Osteoblast (primary cell): Measurements from ENCODE around the gene L3MBTL2. TPM values are rescaled to one million over a fixed set of nuclear protein-coding genes. Genes with fewer than 3 reads are reported as not detected.

Experiments
- DNase-seq: peaks from one replicate; pipeline ENCODE4 v3.0.0; 2011; ENCODE audit warnings: low spot score, mixed read lengths; ENCODE audit not compliant: insufficient read length; ENCODE audit errors: missing footprints
- H2AFZ ChIP-seq: 2 replicates; pipeline ENCODE4 v1.6.0; 2011; ENCODE audit warnings: mild to moderate bottlenecking, low read length
- H3K27ac ChIP-seq: 2 replicates; pipeline ENCODE4 v1.5.1; 2011; ENCODE audit warnings: mild to moderate bottlenecking, low read depth, low read length, moderate library complexity
- H3K27me3 ChIP-seq: 2 replicates; pipeline ENCODE4 v1.6.0; 2012; ENCODE audit warnings: mild to moderate bottlenecking, control low read depth, inconsistent platforms, low read length, moderate library complexity; ENCODE audit not compliant: insufficient read depth
- H3K36me3 ChIP-seq: 2 replicates; pipeline ENCODE4 v1.5.1; 2011; ENCODE audit warnings: mild to moderate bottlenecking, low read length, control low read depth, moderate library complexity; ENCODE audit not compliant: insufficient read depth
- H3K4me1 ChIP-seq: 2 replicates; pipeline ENCODE4 v1.5.1; 2011; ENCODE audit warnings: mild to moderate bottlenecking, low read length, control low read depth, moderate library complexity; ENCODE audit not compliant: insufficient read depth
- H3K4me2 ChIP-seq: 2 replicates; pipeline ENCODE4 v1.6.0; 2011; ENCODE audit warnings: mild to moderate bottlenecking, low read length; ENCODE audit not compliant: insufficient read depth
- H3K4me3 ChIP-seq: fragments of 200-600 bp; sonication (generic); 3 replicates; pipeline ENCODE4 v1.5.1; 2012; ENCODE audit warnings: mild to moderate bottlenecking, low read length, inconsistent platforms; ENCODE audit not compliant: insufficient read depth
- H3K79me2 ChIP-seq: 2 replicates; pipeline ENCODE4 v1.6.0; 2012; ENCODE audit warnings: mild to moderate bottlenecking, low read length, control low read depth, inconsistent platforms; ENCODE audit not compliant: insufficient read depth
- H3K9me3 ChIP-seq: 2 replicates; pipeline ENCODE4 v1.5.1; 2011; ENCODE audit warnings: low read depth, low read length, control low read depth
- H4K20me1 ChIP-seq: 2 replicates; pipeline ENCODE4 v1.6.0; 2012; ENCODE audit warnings: mild to moderate bottlenecking, low read length, control low read depth; ENCODE audit not compliant: insufficient read depth
- total RNA-seq: library from RNA; depleted of rRNA; stranded (reverse); fragments of >200 nt; gene quantifications from 2 replicates; pipeline ENCODE4 v1.2.3, GENCODE V29; 2012
- TF ChIP-seq, protein P1 (sequence below): IDR thresholded peaks from 2 replicates; pipeline ENCODE4 v1.5.1; 2011; ENCODE audit warnings: mild to moderate bottlenecking, low read depth, low read length, moderate library complexity; ENCODE audit errors: extremely low read depth

The L3MBTL2 gene
- total RNA-seq, 1 donor, result 22.8 TPM

DNA sequence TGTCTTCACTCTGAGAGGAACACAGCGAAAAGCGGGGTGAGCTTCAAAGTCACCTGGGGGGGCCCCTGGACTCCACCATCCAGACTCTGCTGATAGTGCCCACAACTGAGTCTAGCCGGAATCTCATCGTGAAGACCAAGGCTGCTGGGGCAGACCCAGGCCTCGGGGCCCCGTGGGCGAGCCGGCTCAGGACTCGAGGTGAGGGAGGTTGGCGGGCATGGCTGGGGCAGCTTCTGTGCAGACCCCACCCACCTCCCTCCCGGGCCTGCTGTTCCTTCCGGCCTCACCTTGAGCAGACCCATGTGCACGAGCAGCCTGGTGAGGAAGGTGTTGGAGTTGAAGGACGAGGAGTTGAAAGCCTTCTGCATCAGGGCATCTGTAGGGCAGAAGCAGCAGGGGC, 44.3 kb downstream of the L3MBTL2 start:
- H2AFZ ChIP-seq, result no peak overlapping the region
- H3K27me3 ChIP-seq, result no peaks in the 10 kb centered on the region
- peak; percentile 72 for DNase-seq
- no peaks in the 10 kb centered on the region for H3K4me1 ChIP-seq
- H3K36me3 ChIP-seq, result peaks cover 81% of the 10 kb centered on the region
- TF ChIP-seq, protein P1, sequence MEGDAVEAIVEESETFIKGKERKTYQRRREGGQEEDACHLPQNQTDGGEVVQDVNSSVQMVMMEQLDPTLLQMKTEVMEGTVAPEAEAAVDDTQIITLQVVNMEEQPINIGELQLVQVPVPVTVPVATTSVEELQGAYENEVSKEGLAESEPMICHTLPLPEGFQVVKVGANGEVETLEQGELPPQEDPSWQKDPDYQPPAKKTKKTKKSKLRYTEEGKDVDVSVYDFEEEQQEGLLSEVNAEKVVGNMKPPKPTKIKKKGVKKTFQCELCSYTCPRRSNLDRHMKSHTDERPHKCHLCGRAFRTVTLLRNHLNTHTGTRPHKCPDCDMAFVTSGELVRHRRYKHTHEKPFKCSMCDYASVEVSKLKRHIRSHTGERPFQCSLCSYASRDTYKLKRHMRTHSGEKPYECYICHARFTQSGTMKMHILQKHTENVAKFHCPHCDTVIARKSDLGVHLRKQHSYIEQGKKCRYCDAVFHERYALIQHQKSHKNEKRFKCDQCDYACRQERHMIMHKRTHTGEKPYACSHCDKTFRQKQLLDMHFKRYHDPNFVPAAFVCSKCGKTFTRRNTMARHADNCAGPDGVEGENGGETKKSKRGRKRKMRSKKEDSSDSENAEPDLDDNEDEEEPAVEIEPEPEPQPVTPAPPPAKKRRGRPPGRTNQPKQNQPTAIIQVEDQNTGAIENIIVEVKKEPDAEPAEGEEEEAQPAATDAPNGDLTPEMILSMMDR, result no peak
- no peak overlapping the region for H3K4me3 ChIP-seq
- peaks cover 20% of the 10 kb centered on the region for H4K20me1 ChIP-seq
- H3K4me2 ChIP-seq, result no peak overlapping the region
- H3K27ac ChIP-seq, result no peak overlapping the region
- H3K9me3 ChIP-seq, result no peaks in the 10 kb centered on the region
- H3K79me2 ChIP-seq, result no peaks in the 10 kb centered on the region

DNA sequence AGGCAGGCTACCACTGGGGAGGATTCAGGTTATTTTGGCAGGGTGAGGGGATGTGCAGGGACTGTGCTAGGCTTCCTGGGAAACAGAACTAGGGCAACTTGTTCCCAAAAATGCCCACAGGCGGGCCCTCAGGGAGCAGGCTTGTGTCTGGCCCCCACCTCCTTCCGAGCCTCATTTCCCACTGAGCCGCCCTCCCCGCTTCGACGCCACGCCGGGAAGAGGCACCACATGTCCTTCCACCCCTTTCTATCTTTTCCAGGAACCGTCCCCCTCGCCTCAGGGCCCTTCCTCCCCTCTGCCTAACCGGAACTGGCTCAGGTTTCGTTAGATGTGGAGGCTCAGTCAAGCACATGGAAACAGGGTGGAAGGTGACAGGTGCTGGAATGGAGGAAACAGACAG, 45.0 kb downstream of the L3MBTL2 start:
- no peak overlapping the region for H2AFZ ChIP-seq
- peaks cover 3% of the 10 kb centered on the region for H3K79me2 ChIP-seq
- no peaks in the 10 kb centered on the region for H3K9me3 ChIP-seq
- no peak overlapping the region for H3K4me3 ChIP-seq
- no peaks in the 10 kb centered on the region for H3K27me3 ChIP-seq
- H3K27ac ChIP-seq, result no peak overlapping the region
- H3K4me1 ChIP-seq, result no peaks in the 10 kb centered on the region
- TF ChIP-seq, protein P1, result no peak
- H3K4me2 ChIP-seq, result no peak overlapping the region
- H4K20me1 ChIP-seq, result peaks cover 20% of the 10 kb centered on the region
- peaks cover 84% of the 10 kb centered on the region for H3K36me3 ChIP-seq
- peak; percentile 42 for DNase-seq

GRCh38 chr22:41252365-41252764, 47.3 kb downstream of the L3MBTL2 start:
- H3K4me2 ChIP-seq, result no peak overlapping the region
- H3K27ac ChIP-seq, result no peak overlapping the region
- peaks cover 22% of the 10 kb centered on the region for H4K20me1 ChIP-seq
- H3K27me3 ChIP-seq, result no peaks in the 10 kb centered on the region
- H3K36me3 ChIP-seq, result peaks cover 85% of the 10 kb centered on the region
- no peak overlapping the region for H3K4me3 ChIP-seq
- no peaks in the 10 kb centered on the region for H3K9me3 ChIP-seq
- H3K79me2 ChIP-seq, result peaks cover 11% of the 10 kb centered on the region
- H3K4me1 ChIP-seq, result no peaks in the 10 kb centered on the region
- no peak overlapping the region for H2AFZ ChIP-seq
- DNase-seq, result peak; percentile 72
- TF ChIP-seq, protein P1, result no peak

DNA sequence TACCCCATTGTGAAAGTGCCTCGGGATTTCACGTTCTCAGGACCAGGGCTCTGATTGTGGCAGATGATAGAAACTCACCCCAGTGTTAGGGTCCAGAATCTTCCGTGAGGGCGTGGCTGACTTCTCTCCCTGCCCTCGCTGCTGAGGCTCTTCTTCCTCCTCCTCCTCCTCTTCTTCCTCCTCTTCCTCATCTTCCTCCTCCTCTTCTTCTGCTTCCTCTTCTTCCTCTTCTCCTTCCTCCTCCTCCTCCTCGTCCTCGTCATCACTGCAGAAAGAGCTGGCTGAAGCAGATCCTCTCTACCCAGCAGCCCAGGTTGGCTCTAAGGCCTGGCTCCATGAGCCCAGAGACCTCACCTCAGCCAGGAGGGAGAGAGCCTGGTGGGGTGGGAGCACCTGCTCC, 49.1 kb downstream of the L3MBTL2 start:
- TF ChIP-seq, protein P1, result no peak
- no peak overlapping the region for H3K27ac ChIP-seq
- H3K36me3 ChIP-seq, result peaks cover 85% of the 10 kb centered on the region
- H3K79me2 ChIP-seq, result peaks cover 13% of the 10 kb centered on the region
- no peaks in the 10 kb centered on the region for H3K9me3 ChIP-seq
- no peaks in the 10 kb centered on the region for H3K4me1 ChIP-seq
- H2AFZ ChIP-seq, result no peak overlapping the region
- no peaks in the 10 kb centered on the region for H3K27me3 ChIP-seq
- H4K20me1 ChIP-seq, result peaks cover 17% of the 10 kb centered on the region
- DNase-seq, result peak; percentile 38
- H3K4me2 ChIP-seq, result no peak overlapping the region
- no peak overlapping the region for H3K4me3 ChIP-seq
